CD4-positive, alpha-beta T cell (primary cell): ENCODE measurements around the gene ELMOD3. TPM values are rescaled to one million over a fixed set of nuclear protein-coding genes. Genes with fewer than 3 reads are reported as not detected.

Experiments
- ATAC-seq: fragments of 200-7000 bp; cut with Tn5 transposase; one replicate; pipeline ENCODE4 v1.10.0; 2022; ENCODE audit warnings: mild to moderate bottlenecking; ENCODE audit not compliant: poor library complexity
- CTCF ChIA-PET: fragments of 350-600 bp; sonication (Branson Sonifier 250); formaldehyde crosslinking; loops from one replicate; lab custom pipeline; 2021; ENCODE audit warnings: antibody characterized with exemption, inconsistent platforms; lab: Charles Lee
- POLR2A ChIA-PET: fragments of 350-600 bp; sonication (Branson Sonifier 250); formaldehyde crosslinking; loops from one replicate; lab custom pipeline; 2021; ENCODE audit warnings: antibody characterized with exemption, inconsistent platforms; lab: Charles Lee
- DNase-seq, 14 experiments: peaks; one replicate each; pipeline ENCODE4 v3.0.0-alpha.2; 2013 to 2020; ENCODE audit warnings: mixed read lengths in 2 of 14
- H3K27ac ChIP-seq, 2 donors: one replicate each; pipeline versions ENCODE4 v1.5.1 to v1.7.0; 2013; ENCODE audit warnings: low read length in 2 of 2, low read depth in 1 of 2, mild to moderate bottlenecking in 1 of 2
- H3K27me3 ChIP-seq, 2 experiments: 1 replicate in 1 of 2; 2 replicates in 1 of 2; pipeline versions ENCODE4 v1.6.1 to v1.7.0; 2013; ENCODE audit warnings: low read length in 2 of 2, control low read depth in 1 of 2, mild to moderate bottlenecking in 1 of 2, moderate library complexity in 1 of 2; ENCODE audit not compliant: insufficient read depth in 2 of 2, control insufficient read depth in 1 of 2
- H3K36me3 ChIP-seq: one replicate; pipeline ENCODE4 v1.6.1; 2013; ENCODE audit warnings: low read length, control low read depth; ENCODE audit not compliant: insufficient read depth
- H3K4me1 ChIP-seq: one replicate; pipeline ENCODE4 v1.6.1; 2013; ENCODE audit warnings: low read length, control low read depth; ENCODE audit not compliant: insufficient read depth
- H3K4me3 ChIP-seq: one replicate; pipeline ENCODE4 v1.5.1; 2013; ENCODE audit warnings: mild to moderate bottlenecking, low read length, moderate library complexity
- H3K9me3 ChIP-seq, 2 experiments: 1 replicate in 1 of 2; 2 replicates in 1 of 2; pipeline versions ENCODE4 v1.6.1 to v1.7.0; 2013; ENCODE audit warnings: low read length in 2 of 2, mild to moderate bottlenecking in 2 of 2, control low read depth in 1 of 2, moderate library complexity in 1 of 2; ENCODE audit not compliant: control insufficient read depth in 1 of 2, insufficient read depth in 1 of 2
- H3K27ac Mint-ChIP-seq: one replicate; pipeline ENCODE4 v1.8.0; 2020; ENCODE audit warnings: mixed read lengths
- H3K27me3 Mint-ChIP-seq: one replicate; pipeline ENCODE4 v1.8.0; 2021; ENCODE audit warnings: mixed read lengths
- H3K36me3 Mint-ChIP-seq: one replicate; pipeline ENCODE4 v1.8.0; 2021; ENCODE audit warnings: low read depth, mixed read lengths
- H3K4me1 Mint-ChIP-seq: one replicate; pipeline ENCODE4 v1.8.0; 2021; ENCODE audit warnings: low read depth, mixed read lengths
- H3K4me3 Mint-ChIP-seq: one replicate; pipeline ENCODE4 v1.8.0; 2020; ENCODE audit warnings: mild to moderate bottlenecking, mixed read lengths
- H3K9me3 Mint-ChIP-seq: one replicate; pipeline ENCODE4 v1.8.0; 2020; ENCODE audit warnings: mixed read lengths
- CTCF ChIP-seq: fragments of 200-600 bp; IDR thresholded peaks from one replicate; pipeline ENCODE4 v1.8.0; 2022; ENCODE audit warnings: antibody characterized with exemption, mild to moderate bottlenecking
- intact Hi-C, 2 experiments: fragments of 100-400 bp; cut with DNase I in 1 of 2; cut with micrococcal nuclease in 1 of 2; formaldehyde crosslinking; loops; one replicate each; pipeline versions ENCODE4 v1.15.1 to v1.9.0; 2023 to 2025; cut with DNase I, micrococcal nuclease
- total RNA-seq, 174 experiments: library from RNA in 2 of 174; stranded (reverse) in 2 of 174; gene quantifications; one replicate each; pipeline ENCODE4 v1.2.3 and lab custom pipeline; 2021 to 2026

The ELMOD3 gene
- total RNA-seq, 2 experiments from 2014 or later, result 13.5 to 15.3 TPM

- ChIA-PET CTCF (interaction anchor here (1.0 to 3.5 kb wide), 2 partner anchors 11 to 161 kb away, joined by 3 to 23 read pairs; no protein-coding TSS in a partner anchor), POLR2A (interaction anchor here (1.5 to 2.2 kb wide), 5 partner anchors 18 to 161 kb away, joined by 4 to 8 read pairs (median 7); partner anchors contain the start of genes ELMOD3, RETSAT and SH2D6)
- peaks cover 58% of the 10 kb centered on the region for H3K36me3 ChIP-seq
- DNase-seq (peak; percentile 66 to 85 (median 72)), ATAC-seq (peak; percentile 69)
- TF ChIP-seq CTCF, result peak; percentile 77
- H3K9me3 ChIP-seq, result no peaks in the 10 kb centered on the region
- intact Hi-C loops, result loop anchor here (1.0 to 10.0 kb wide), 4 partner anchors 29 to 316 kb away; no protein-coding TSS in a partner anchor
- H3K27me3 Mint-ChIP-seq, result no peaks in the 10 kb centered on the region
- no peak overlapping the region for H3K4me3 Mint-ChIP-seq
- no peak overlapping the region for H3K27ac ChIP-seq
- peak overlapping the region; percentile 44 for H3K27ac Mint-ChIP-seq
- H3K9me3 Mint-ChIP-seq, result no peaks in the 10 kb centered on the region
- H3K36me3 Mint-ChIP-seq, result peaks cover 51% of the 10 kb centered on the region
- peaks cover 15% of the 10 kb centered on the region for H3K4me1 ChIP-seq
- H3K4me1 Mint-ChIP-seq, result peaks cover 14% of the 10 kb centered on the region
- no peak overlapping the region for H3K4me3 ChIP-seq
- H3K27me3 ChIP-seq, result no peaks in the 10 kb centered on the region
Measured at GRCh38 chr2:85390941-85391669, 36.5 kb downstream of the ELMOD3 start.

GRCh38 chr2:85393836-85394235, 39.3 kb downstream of the ELMOD3 start:
- peaks cover 38% of the 10 kb centered on the region for H3K36me3 Mint-ChIP-seq

DNA sequence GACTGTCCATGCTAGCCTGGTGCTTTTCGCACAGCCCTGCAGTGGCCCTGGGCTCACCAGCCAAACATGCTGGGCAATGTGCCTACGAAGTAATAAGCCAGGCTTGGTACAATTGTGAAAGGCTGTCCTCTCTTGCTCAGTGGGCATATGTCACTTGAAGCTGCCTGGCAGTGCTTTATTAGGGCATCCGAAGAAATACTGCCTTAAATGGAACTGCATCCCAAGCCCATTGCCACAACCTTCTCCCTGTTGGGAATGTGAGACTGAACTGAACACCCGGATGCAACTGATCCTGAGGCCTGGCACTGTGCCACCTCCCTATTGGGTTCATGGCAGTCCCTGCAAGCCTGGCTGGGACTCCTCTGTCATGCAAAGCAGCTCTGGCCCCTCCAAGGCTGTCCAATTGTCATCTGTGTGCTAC, 39.7 kb downstream of the ELMOD3 start:
- peaks cover 14% of the 10 kb centered on the region for H3K4me1 Mint-ChIP-seq
- Histone ChIP-seq H3K27me3 (no peaks in the 10 kb centered on the region), H3K4me1 (peaks cover 15% of the 10 kb centered on the region), H3K9me3 (no peaks in the 10 kb centered on the region), H3K36me3 (peaks cover 52% of the 10 kb centered on the region), H3K4me3 (no peak overlapping the region), H3K27ac (no peak overlapping the region)
- intact Hi-C loops, result loop anchor here in 1 of 2 experiments (10.0 kb wide), 1 partner anchor 311 kb away; no protein-coding TSS in a partner anchor
- ChIA-PET POLR2A (interaction anchor here (0.7 kb wide), 1 partner anchor 14 kb away, joined by 3 read pairs; no protein-coding TSS in a partner anchor), CTCF (no interaction called here)
- H3K36me3 Mint-ChIP-seq, result peaks cover 34% of the 10 kb centered on the region
- ATAC-seq (no peak), DNase-seq (no peak)
- TF ChIP-seq CTCF, result no peak
- no peaks in the 10 kb centered on the region for H3K9me3 Mint-ChIP-seq
- no peak overlapping the region for H3K27ac Mint-ChIP-seq
- no peak overlapping the region for H3K4me3 Mint-ChIP-seq
- no peaks in the 10 kb centered on the region for H3K27me3 Mint-ChIP-seq

More at GRCh38 chr2:85393836-85394235, 39.3 kb downstream of the ELMOD3 start:
- ATAC-seq (no peak), DNase-seq (no peak)
- intact Hi-C loops, result loop anchor here in 1 of 2 experiments (10.0 kb wide), 1 partner anchor 311 kb away; no protein-coding TSS in a partner anchor
- Mint-ChIP-seq H3K4me1 (peaks cover 14% of the 10 kb centered on the region), H3K9me3 (no peaks in the 10 kb centered on the region), H3K27me3 (no peaks in the 10 kb centered on the region), H3K4me3 (no peak overlapping the region), H3K27ac (no peak overlapping the region)
- H3K4me3 ChIP-seq, result no peak overlapping the region
- ChIA-PET POLR2A (interaction anchor here (0.7 to 1.4 kb wide), 3 partner anchors 15 to 158 kb away, joined by 3 to 4 read pairs (median 3); partner anchors contain the start of gene RETSAT), CTCF (no interaction called here)
- TF ChIP-seq CTCF, result no peak
- no peaks in the 10 kb centered on the region for H3K9me3 ChIP-seq
- H3K4me1 ChIP-seq, result peaks cover 15% of the 10 kb centered on the region
- no peaks in the 10 kb centered on the region for H3K27me3 ChIP-seq
- no peak overlapping the region for H3K27ac ChIP-seq
- H3K36me3 ChIP-seq, result peaks cover 52% of the 10 kb centered on the region
